ENCODE data around the gene AP2B1.
A peak's percentile ranks its signal among the peaks of the same experiment; 100 is the strongest.
"Not testable (repeated sequence)": the region's sequence is repeated elsewhere in the genome, so short reads cannot be mapped to it uniquely, and the experiment has no call there.

AP2B1 gene

GRCh38 chr17:35587074-35587961 lies at the start of gene AP2B1:
AP2B1 (plus strand) TSS chr17:35587322; CDS start chr17:35594031, 6,709 bp downstream.
- peak; percentile 95 for DNase-seq (ENCODE audit: low read depth)

GRCh38 chr17:35537601-35538141 lies 49.5 kb upstream of the AP2B1 start, which contains the start of gene SLFN12L:
SLFN12L (minus strand) TSS chr17:35537678; CDS start chr17:35522364, 15,314 bp downstream.
- DNase-seq (ENCODE audit: low read depth) = no peak

- no peak for DNase-seq (ENCODE audit: low read depth)
These were observed 47.5 kb upstream of the AP2B1 start for GRCh38 chr17:35539659-35540026.

GRCh38 chr17:35540589-35541404 lies 46.3 kb upstream of the AP2B1 start:
- peak; percentile 21 for DNase-seq (ENCODE audit: low read depth)

GRCh38 chr17:35541434-35541833 lies 45.7 kb upstream of the AP2B1 start:
- DNase-seq (ENCODE audit: low read depth) = no peak

GRCh38 chr17:35542990-35543389 lies 44.1 kb upstream of the AP2B1 start:
- no peak for DNase-seq (ENCODE audit: low read depth)

- no peak for DNase-seq (ENCODE audit: low read depth)
These were observed 43.3 kb upstream of the AP2B1 start for GRCh38 chr17:35543856-35544255.

GRCh38 chr17:35545150-35545549 lies 42.0 kb upstream of the AP2B1 start:
- DNase-seq (ENCODE audit: low read depth) = no peak

- DNase-seq (ENCODE audit: low read depth) = no peak
These were observed 40.6 kb upstream of the AP2B1 start for GRCh38 chr17:35546487-35546886.

GRCh38 chr17:35548208-35548810 lies 38.8 kb upstream of the AP2B1 start:
- no peak for DNase-seq (ENCODE audit: low read depth)

- DNase-seq (ENCODE audit: low read depth) = no peak
These were observed 38.1 kb upstream of the AP2B1 start for GRCh38 chr17:35548978-35549377.

GRCh38 chr17:35553310-35553709 lies 33.8 kb upstream of the AP2B1 start:
- DNase-seq (ENCODE audit: low read depth) = no peak

- DNase-seq (ENCODE audit: low read depth) = no peak
These were observed 32.5 kb upstream of the AP2B1 start for GRCh38 chr17:35554668-35555067.

GRCh38 chr17:35555691-35556090 lies 31.4 kb upstream of the AP2B1 start:
- DNase-seq (ENCODE audit: low read depth) = no peak

GRCh38 chr17:35557353-35557752 lies 29.8 kb upstream of the AP2B1 start:
- DNase-seq (ENCODE audit: low read depth) = no peak

- no peak for DNase-seq (ENCODE audit: low read depth)
These were observed 27.5 kb upstream of the AP2B1 start for GRCh38 chr17:35559495-35560210.

- no peak for DNase-seq (ENCODE audit: low read depth)
These were observed 26.4 kb upstream of the AP2B1 start, which contains the start of gene SLFN14 for GRCh38 chr17:35560703-35561102. SLFN14 (minus strand) TSS chr17:35560819; CDS start chr17:35558062, 2,757 bp downstream.

GRCh38 chr17:35563181-35563580 lies 23.9 kb upstream of the AP2B1 start:
- not testable (repeated sequence) for DNase-seq (ENCODE audit: low read depth)

- DNase-seq (ENCODE audit: low read depth) = no peak
These were observed 20.2 kb upstream of the AP2B1 start for GRCh38 chr17:35566968-35567367.

GRCh38 chr17:35568561-35568960 lies 18.6 kb upstream of the AP2B1 start:
- DNase-seq (ENCODE audit: low read depth) = peak; percentile 61

GRCh38 chr17:35569405-35569804 lies 17.7 kb upstream of the AP2B1 start:
- no peak for DNase-seq (ENCODE audit: low read depth)
